ENCODE data around the gene WASHC4. TPM values are rescaled to one million over a fixed set of nuclear protein-coding genes. Genes with fewer than 3 reads are reported as not detected.

Gene WASHC4
- polyA plus RNA-seq, 1 of the 3 experiments (the other 2 are of a cell fraction), result 11.2 TPM

- Histone ChIP-seq H4K20me1 (ENCODE audit: insufficient read depth) (no peaks in the 10 kb centered on the region), H3K9ac (no peak overlapping the region), H2AFZ (ENCODE audit: low read depth) (no peak overlapping the region), H3K4me2 (no peak overlapping the region), H3K27me3 (ENCODE audit: insufficient read depth) (no peaks in the 10 kb centered on the region), H3K4me3 (ENCODE audit: low read depth in 2 of 2, low read length in 1 of 2) (no peak overlapping the region), H3K36me3 (replicated peaks in 1 of 2; ENCODE audit: control insufficient read depth in 1 of 2, insufficient read depth in 2 of 2, low read length in 1 of 2) (no peaks in the 10 kb centered on the region), H3F3A (replicated peaks; ENCODE audit: insufficient read depth) (no peaks in the 10 kb centered on the region), H3K27ac (ENCODE audit: low read depth in 2 of 2, low read length in 1 of 2) (no peak overlapping the region), H3K9me2 (no peaks in the 10 kb centered on the region), H3K4me1 (ENCODE audit: control insufficient read depth in 1 of 2, insufficient read depth in 2 of 2, low read depth in 1 of 2, low read length in 1 of 2) (no peaks in the 10 kb centered on the region), H3K79me2 (ENCODE audit: insufficient read depth) (no peaks in the 10 kb centered on the region), H3K9me3 (no peaks in the 10 kb centered on the region)
- TF ChIP-seq PBX3 (IDR thresholded peaks at IDR 0.05), result no peak
- no peak for TF ChIP-seq FOSL2 (IDR thresholded peaks at IDR 0.05; ENCODE audit: borderline replicate concordance, low read depth)
- TF ChIP-seq USF1 (IDR thresholded peaks at IDR 0.05; ENCODE audit: borderline replicate concordance, low read depth), result no peak
- no peak for TF ChIP-seq RFX5 (IDR thresholded peaks at IDR 0.05; ENCODE audit: low read length)
- no peak for TF ChIP-seq CHD2 (IDR thresholded peaks at IDR 0.05; ENCODE audit: low read length, partially characterized antibody)
- TF ChIP-seq GATA2 (CRISPR knock-in tag; IDR thresholded peaks at IDR 0.05), result no peak
- TF ChIP-seq CTCF (IDR thresholded peaks at IDR 0.05), result no peak
- TF ChIP-seq ZBTB33 (IDR thresholded peaks at IDR 0.05; ENCODE audit: borderline replicate concordance, low read depth), result no peak
- TF ChIP-seq USF2 (IDR thresholded peaks at IDR 0.05; ENCODE audit: borderline replicate concordance, low read depth, low read length), result no peak
- no peak for TF ChIP-seq TAF1 (IDR thresholded peaks at IDR 0.05; ENCODE audit: borderline replicate concordance, low read depth, low read length)
- no peak for TF ChIP-seq FOXM1 (IDR thresholded peaks at IDR 0.05; ENCODE audit: low read depth)
- TF ChIP-seq JUND (IDR thresholded peaks at IDR 0.05), result no peak
- no peak for TF ChIP-seq RXRA (IDR thresholded peaks at IDR 0.05; ENCODE audit: borderline replicate concordance, low read depth)
- no peak for TF ChIP-seq EZH2phosphoT487 (IDR thresholded peaks at IDR 0.05; ENCODE audit: borderline replicate concordance, low read depth)
- CTCF ChIA-PET, result interaction anchor here (1.1 to 2.1 kb wide), 2 partner anchors 15 to 24 kb away, joined by 4 to 6 read pairs; no protein-coding TSS in a partner anchor
- WGBS (ENCODE audit: low lambda C conversion rate), result 95% methylated on average over 3 of the region's 3 CpGs
- no peak for DNase-seq
- POLR2A ChIA-PET, result no interaction called here
These were observed 30.6 kb upstream of the WASHC4 start for GRCh38 chr12:105076913-105077312.

Data from SK-N-SH (cell line).